CD4-positive, alpha-beta T cell treated with Interferon alpha-2 for 1 hour (primary cell): ENCODE measurements around the gene PRKCH.

ENCODE experiments used
- DNase-seq, 2 donors: peaks; one replicate each; pipeline ENCODE4 v3.0.0-alpha.2; 2020 to 2022

Gene PRKCH

GRCh38 chr14:61476754-61477410, 155.5 kb downstream of the PRKCH start:
- peak; percentile 89 to 92 for DNase-seq

DNA sequence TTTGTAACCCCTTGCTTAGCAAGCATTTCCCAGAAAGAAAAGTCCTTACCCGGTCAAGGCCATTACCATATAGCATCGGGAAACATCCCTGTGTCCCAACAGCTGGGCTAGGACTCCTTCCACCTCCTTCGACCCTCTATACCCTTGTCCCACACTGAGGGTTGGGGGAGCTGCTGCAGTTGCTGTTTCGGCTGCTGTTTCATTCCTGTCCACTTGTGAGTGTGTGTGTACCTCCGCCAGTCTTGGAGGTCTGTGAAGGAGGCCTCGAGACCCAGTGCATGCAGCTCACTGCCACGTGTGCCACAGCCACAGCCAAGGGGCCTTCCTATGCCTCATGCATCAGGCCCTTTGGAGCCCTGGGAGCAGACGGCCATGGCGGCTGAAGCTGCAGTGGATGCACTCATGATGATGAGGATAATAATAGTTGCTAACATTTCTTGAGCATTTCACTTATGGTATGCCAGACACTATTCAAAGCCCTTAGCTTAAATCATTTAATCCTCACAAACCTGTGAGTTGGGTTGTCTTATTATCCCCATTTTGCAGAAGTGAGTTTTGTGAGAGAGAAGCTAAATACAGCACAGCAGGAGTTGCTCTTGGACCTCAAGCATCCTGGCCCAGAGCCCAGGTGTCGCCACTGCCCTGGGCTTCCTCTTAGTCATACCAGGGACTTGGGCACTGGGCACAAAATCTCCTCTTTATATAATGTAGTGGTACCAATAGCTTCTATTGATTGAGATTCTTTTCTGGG, 156.5 kb downstream of the PRKCH start:
- DNase-seq: peak; percentile 35 to 48

DNA sequence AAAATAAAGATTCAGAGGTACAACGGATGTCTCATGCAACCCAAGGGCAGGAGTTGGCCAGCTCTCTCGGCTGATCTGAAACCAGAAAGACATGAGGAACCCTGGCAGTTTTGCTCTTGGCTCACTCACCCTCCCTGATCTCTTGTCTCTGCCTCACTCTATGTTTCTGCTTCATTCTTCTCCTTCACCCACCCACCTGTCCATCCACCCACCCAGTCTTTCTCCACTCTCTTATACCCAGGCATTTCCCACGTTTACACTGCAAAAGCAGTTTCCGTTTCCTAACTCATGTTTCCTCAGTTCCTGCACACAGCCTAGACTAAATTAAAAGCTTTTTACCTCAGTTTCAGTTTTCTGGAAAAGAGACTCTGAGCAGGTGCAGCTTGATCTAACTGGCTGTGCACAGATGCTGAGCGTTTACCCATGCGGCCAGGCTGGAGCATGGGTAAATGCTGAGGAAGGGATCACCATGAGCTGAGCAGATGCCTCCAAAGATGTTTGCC, 157.6 kb downstream of the PRKCH start:
- peak; percentile 69 to 82 for DNase-seq

DNA sequence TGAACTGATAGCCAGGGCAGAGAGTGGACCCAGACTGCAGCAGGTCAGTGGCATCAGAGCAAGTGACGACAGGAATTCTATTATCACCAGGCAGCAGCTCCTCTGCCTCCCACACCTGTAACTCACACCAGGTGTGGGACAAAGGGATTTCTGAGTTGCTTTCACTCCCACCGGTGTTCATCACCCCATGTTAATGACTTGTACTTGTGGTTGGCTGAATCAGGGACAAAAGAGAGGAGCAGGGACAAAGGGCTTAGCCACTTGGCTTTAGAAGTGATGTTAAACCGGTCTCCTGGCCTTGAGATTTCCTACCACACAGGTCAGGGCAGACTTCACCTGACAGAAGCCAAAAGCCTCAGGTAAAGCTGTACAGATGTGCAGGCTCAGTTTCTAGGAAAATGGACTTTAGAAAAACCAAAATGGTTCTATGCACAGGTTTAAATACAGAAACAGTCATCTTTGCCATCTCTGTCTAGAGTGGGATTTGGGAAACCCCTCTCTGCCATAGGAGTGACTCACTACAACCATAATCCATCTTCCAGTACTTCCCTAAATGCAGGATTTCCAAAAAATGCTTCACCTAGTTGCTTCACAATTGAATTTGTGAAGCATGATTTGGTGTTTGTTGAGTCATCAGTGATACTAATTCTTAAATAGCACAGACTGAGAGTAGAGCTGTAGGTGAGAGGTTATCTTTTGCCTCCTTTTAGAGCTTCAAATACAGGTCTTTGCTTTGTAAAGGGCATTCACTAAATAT, 158.5 kb downstream of the PRKCH start:
- DNase-seq: no peak

GRCh38 chr14:61480704-61481285, 159.4 kb downstream of the PRKCH start:
- DNase-seq: no peak

DNA sequence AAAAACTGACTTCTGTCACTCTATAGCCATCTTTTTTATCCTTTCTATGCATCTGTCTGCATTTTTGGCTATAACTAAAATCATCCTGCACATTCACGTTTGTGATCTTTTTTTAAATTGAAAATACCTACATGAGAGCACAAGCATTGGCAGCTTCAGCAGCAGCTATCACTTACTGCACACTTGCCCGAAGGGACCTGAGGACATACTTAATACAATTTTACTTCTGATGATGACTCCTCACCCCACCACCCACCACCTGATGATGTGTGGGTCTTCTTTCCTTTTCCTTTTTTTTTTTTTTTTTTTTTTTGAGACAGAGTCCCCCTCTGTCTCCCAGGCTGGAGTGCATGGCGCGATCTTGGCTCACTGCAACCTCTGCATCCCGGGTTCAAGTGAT, 160.3 kb downstream of the PRKCH start:
- DNase-seq: no peak

DNA sequence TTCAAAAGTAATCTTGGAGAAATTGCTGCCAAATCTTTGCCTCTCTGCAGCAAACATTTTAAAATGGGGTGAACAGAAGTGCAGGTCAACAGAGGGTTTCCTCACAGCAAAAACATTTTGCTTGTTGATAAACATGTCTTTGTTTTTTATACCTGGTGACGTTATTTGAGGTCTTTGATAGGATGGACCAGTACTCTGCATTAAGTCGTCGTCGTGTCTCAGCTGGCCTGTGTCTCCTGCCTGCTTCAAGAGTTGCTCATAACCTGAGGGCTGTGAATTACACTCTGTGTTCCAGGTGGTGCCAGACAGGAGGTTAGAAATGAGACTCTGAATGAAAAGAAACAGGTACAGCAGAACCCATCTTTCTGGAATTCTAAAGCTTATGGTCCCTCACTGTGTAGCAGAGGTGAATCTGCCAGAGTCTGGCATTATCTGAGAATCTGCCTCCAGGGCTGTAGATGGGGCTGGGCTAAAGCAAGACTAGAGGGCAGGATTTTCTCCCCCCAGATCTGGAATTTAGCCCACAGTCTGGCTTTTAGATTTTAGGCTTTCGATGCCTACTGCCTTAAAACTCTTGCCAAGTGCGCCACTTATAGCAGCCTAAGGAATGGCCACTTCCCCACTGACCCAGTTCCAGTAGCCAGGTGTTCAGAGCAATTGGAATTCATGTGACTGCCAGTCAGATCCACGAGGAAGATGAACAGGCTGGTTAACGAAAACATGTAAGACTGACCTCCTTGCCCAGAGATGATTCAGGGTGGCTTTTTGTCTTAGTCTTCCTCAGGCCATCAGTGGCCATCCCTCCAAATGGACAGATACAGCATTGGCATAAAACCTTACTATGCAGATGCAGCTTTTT, 161.2 kb downstream of the PRKCH start:
- DNase-seq: no peak

DNA sequence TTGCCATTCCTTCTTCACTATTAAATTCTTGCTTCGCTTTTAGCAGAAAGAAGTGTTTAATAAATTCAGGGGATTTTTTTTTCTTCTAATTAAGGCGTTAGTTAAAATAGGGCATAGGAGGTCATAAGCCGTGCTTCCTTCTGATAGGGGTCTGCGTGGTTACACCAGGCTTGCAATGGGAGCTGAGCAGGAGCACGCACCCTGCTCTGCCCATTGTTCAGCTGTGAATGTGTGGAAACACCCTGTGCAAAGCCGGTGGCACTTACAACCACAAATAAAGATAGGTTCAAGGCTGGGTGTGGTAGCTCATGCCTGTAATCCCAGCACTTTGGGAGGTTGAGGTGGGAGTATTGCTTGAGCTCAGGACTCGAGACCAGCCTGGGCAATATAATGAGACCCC, 162.1 kb downstream of the PRKCH start:
- no peak for DNase-seq

- DNase-seq: no peak
These were observed 162.7 kb downstream of the PRKCH start for GRCh38 chr14:61484031-61484430.

GRCh38 chr14:61484826-61485584, 163.6 kb downstream of the PRKCH start:
- DNase-seq: no peak

DNA sequence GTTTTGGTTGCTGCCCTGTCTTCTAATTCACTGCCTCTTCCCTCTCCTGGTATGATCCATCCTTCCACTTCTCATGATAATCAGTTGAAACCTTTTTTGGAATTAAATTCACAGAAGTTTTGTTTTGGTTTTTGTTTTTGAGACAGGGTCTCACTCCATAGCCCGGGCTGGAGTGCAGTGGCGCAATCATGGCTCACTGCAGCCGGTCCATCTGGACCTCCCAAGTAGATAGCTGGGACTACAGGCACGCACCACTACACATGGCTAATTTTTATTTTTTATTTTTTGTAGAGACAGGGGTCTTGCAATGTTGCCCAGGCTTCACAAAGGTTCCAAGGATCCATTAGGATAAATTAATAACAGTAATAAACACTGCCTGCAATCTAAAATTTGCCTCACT, 164.3 kb downstream of the PRKCH start:
- no peak for DNase-seq

DNA sequence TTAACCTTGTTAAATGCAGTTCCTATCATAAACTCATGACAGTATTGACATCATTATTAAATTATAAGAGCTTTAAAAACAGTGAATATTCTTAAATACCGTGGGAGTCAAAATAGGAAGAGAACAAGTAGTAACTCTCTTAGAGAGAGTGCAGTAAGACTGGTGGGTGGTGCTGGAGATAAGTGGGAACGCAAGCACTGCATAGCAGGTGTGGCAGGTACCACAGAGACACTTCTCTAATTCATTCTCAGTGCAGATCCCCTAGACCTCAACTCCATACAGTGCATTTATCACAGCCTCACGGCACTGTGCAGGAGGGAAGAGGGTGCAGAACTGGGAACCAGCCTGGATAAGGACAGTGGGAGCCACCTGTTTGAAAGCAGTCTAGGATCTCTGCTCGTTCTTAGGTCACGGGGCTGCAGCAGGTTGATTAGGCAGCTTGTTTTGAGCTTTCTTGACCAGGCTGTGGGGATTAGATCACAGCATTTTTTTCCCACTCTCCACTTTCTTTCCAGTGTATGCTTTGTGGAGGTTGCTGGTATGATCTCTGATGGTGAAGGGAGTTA, 165.6 kb downstream of the PRKCH start:
- DNase-seq: no peak

DNA sequence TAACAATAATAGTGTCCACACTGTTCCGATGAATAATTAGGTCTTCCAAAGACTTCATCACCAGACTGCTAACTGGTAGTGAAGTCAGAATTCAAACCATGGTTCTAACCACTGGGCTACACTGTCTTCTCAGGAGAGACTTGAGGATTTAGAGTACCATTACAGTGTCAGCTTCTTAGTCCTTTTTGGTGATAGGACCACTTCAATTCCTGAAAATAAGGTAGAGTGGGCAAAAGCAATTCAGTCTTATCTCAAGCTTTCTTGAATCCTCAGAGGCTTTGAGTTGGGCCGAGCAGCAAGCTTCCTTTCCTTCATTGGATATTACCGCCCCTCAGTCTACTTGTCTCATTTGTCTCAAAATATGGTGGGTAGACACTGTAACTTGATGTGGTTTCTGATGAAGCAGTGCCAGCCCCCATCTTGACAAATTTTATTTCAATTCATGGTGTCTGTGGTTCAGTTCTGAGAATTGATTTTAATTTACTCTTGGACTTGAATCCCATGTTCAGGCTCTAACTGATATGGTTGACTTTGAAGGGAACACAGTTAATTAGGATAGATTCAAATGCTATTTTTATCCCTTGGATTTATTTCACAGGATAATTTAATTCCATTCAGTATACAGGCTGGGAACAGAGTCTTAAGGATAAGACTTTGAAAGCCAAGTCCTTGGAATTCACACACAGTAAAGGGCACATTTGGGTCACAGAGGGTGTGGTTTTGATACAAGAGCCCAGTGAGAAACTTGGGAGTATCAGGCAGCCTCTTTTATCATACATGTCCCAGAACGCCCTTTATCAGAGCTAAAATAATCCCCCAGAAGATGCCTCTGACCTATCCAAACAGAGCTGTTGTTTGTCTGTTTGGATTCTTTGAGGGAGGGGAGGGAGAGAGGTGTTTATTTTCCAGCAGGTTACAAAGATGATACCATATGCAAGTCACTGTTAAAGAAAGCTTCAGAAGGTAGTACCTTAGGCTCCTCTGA, 167.3 kb downstream of the PRKCH start:
- DNase-seq: no peak

DNA sequence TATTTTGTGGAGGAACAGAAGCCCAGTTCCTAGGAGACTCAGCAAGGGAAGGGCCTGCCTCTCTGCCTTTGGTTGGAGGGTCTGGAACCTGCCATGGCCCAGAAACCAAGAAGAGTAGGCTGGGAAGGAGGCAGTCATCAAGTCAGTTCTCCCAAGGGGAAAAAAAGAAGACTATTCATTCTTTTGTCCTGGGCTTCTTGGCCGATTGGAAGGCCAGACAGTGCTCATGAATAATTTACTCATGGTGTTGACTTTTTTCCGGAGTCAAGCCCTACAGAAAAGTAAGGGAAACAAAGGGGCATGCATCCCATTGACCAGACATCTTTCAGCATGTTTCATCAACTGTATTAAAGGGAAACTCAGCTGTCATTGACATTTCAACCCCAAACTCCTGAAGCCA, 168.1 kb downstream of the PRKCH start:
- DNase-seq: no peak

GRCh38 chr14:61489932-61490331, 168.6 kb downstream of the PRKCH start:
- DNase-seq: peak in 1 of 2 donors; percentile 63

- no peak for DNase-seq
These were observed 169.8 kb downstream of the PRKCH start for GRCh38 chr14:61491224-61491623.

DNA sequence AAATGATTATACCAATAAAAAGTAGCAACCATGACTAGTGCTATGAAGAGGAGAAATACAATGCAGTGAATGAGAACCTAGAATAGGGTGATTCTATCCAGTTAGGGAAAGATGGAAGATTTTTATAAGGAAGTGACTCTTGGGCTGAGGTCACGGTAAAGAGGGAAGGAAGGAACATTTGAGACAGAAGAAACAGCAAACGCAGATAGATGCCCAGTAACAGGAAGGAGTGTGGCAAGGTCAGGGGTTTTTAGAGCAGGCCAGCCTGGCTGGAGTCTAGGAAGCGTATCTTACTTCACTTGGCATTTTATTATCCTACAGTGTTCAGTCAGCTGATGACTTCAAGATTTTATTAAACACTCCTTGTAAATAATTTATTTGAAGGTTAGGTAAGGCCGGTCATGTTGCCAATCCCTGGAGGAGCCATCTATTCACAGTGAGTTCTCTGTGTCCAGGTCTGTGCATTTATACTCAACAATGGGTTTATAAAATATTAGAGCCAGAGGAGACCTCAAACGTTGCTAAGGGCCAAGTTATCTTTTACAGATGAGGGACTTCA, 170.6 kb downstream of the PRKCH start:
- no peak for DNase-seq

DNA sequence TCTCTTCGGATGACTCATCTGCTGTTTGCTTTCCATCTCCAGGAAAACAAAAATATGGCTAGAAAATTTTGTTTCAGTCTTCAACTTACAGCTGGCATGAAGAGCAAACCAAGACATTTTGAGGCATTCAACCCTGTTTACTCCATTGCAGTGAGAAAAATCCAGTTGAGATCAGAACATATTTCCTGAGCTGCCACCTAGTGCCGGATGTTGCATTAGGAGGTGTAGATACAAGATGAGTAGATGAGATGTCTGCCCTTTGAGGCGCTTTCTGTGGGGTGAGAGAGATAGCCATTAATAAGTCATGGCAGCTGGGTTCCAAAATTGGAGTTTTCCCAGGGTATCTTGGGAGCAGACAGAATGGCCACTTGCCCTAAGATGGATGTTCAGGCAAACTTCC, 171.1 kb downstream of the PRKCH start:
- no peak for DNase-seq

GRCh38 chr14:61493239-61493638, 171.9 kb downstream of the PRKCH start:
- no peak for DNase-seq

GRCh38 chr14:61494018-61494417, 172.6 kb downstream of the PRKCH start:
- no peak for DNase-seq
